Body of pancreas (tissue), 4 donors: ENCODE results near the gene MGP. TPM values are rescaled to one million over a fixed set of nuclear protein-coding genes. Genes with fewer than 3 reads are reported as not detected.

ENCODE experiments used
- ATAC-seq: fragments of 150-250 bp; one replicate; pipeline ENCODE4 v1.9.1; 2016
- DNase-seq, 4 donors: peaks; one replicate each; pipeline ENCODE4 v3.0.0-alpha.2; 2019
- H3K27ac ChIP-seq, 4 donors: fragments of 200-600 bp; sonication (generic); 1 replicate in 3 of 4; 2 replicates in 1 of 4; pipeline versions ENCODE4 v1.5.1 to v1.6.1; 2016 to 2019; ENCODE audit warnings: mild to moderate bottlenecking in 1 of 4, mixed read lengths in 1 of 4, moderate library complexity in 1 of 4
- H3K27me3 ChIP-seq, 2 donors: fragments of 200-600 bp; sonication (generic); one replicate each; pipeline ENCODE4 v1.6.0; 2016; ENCODE audit warnings: mild to moderate bottlenecking in 1 of 2
- H3K36me3 ChIP-seq, 2 donors: fragments of 200-600 bp; sonication (generic); replicated peaks in 1 of 2; 2 replicates each; pipeline ENCODE4 v1.5.1; 2016; ENCODE audit warnings: low read depth in 2 of 2; ENCODE audit not compliant: insufficient read depth in 1 of 2
- H3K4me1 ChIP-seq: fragments of 200-600 bp; sonication (generic); one replicate; pipeline ENCODE4 v1.6.0; 2016
- H3K4me3 ChIP-seq, 2 donors: fragments of 200-600 bp; sonication (generic); 1 replicate in 1 of 2; 2 replicates in 1 of 2; pipeline ENCODE4 v1.5.1; 2016 to 2019
- H3K9me3 ChIP-seq, 3 donors: fragments of 200-600 bp; sonication (generic); 1 replicate in 2 of 3; 2 replicates in 1 of 3; pipeline ENCODE4 v1.5.1; 2016
- CTCF ChIP-seq, 7 experiments: fragments of 450-650 bp in 4 of 7; fragments of 200-600 bp in 3 of 7; sonication (generic) in 3 of 7; IDR thresholded peaks; one replicate each; pipeline ENCODE4 v1.5.1; 2016 to 2019; ENCODE audit warnings: antibody characterized with exemption in 7 of 7
- POLR2A ChIP-seq, 3 donors: fragments of 450-650 bp; IDR thresholded peaks; one replicate each; pipeline ENCODE4 v1.6.1; 2016; ENCODE audit warnings: antibody characterized with exemption in 3 of 3, mild to moderate bottlenecking in 2 of 3
- WGBS, 2 donors: methylation state at CpG; one replicate each; pipeline ENCODE4 v1.1.5; 2017; 5-methylcytosine and 5-hydroxymethylcytosine counted together
- intact Hi-C: fragments of 100-400 bp; cut with DNase I; formaldehyde crosslinking; loops from one replicate; pipeline ENCODE4 v1.15.1; 2023
- total RNA-seq, 2 donors: library from RNA; depleted of rRNA; stranded (reverse); fragments of >200 nt; gene quantifications; one replicate each; pipeline ENCODE4 v1.1.0, GENCODE V29; 2016

Gene MGP
- total RNA-seq, 2 donors from 2014 or later = 162 to 228 TPM

- 63 to 64% methylated on average over 6 of the region's 6 CpGs for WGBS, 2 donors
Measured at GRCh38 chr12:14854586-14855183, 31.0 kb downstream of the MGP start.

GRCh38 chr12:14853961-14854360 lies 31.7 kb downstream of the MGP start:
- H3K9me3 ChIP-seq = no peaks in the 10 kb centered on the region
- no peaks in the 10 kb centered on the region for H3K27me3 ChIP-seq
- TF ChIP-seq CTCF (IDR thresholded peaks at IDR 0.05) = no peak
- no peak for TF ChIP-seq POLR2A (IDR thresholded peaks at IDR 0.05)
- H3K27ac ChIP-seq = no peak overlapping the region
- H3K4me3 ChIP-seq = no peak overlapping the region
- H3K4me1 ChIP-seq = no peaks in the 10 kb centered on the region
- WGBS, 2 donors = 57 to 71% methylated on average over 3 of the region's 3 CpGs
- DNase-seq = no peak
- no peak for ATAC-seq
- H3K36me3 ChIP-seq = no peaks in the 10 kb centered on the region
- intact Hi-C loops = no loop called here

More at GRCh38 chr12:14854586-14855183, 31.0 kb downstream of the MGP start:
- Histone ChIP-seq H3K9me3 (no peaks in the 10 kb centered on the region), H3K27me3 (no peaks in the 10 kb centered on the region), H3K4me1 (no peaks in the 10 kb centered on the region), H3K36me3 (no peaks in the 10 kb centered on the region), H3K27ac (no peak overlapping the region), H3K4me3 (no peak overlapping the region)
- intact Hi-C loops = no loop called here
- TF ChIP-seq POLR2A (IDR thresholded peaks at IDR 0.05) (no peak), CTCF (IDR thresholded peaks at IDR 0.05) (no peak)
- no peak for ATAC-seq
- no peak for DNase-seq

GRCh38 chr12:14852880-14853279 lies 32.8 kb downstream of the MGP start:
- DNase-seq (no peak), ATAC-seq (no peak)
- Histone ChIP-seq H3K36me3 (no peaks in the 10 kb centered on the region), H3K4me3 (no peak overlapping the region), H3K27me3 (no peaks in the 10 kb centered on the region), H3K4me1 (no peaks in the 10 kb centered on the region), H3K27ac (no peak overlapping the region), H3K9me3 (no peaks in the 10 kb centered on the region)
- no peak for TF ChIP-seq POLR2A (IDR thresholded peaks at IDR 0.05)
- TF ChIP-seq CTCF (IDR thresholded peaks at IDR 0.05) = no peak
- intact Hi-C loops = no loop called here

GRCh38 chr12:14850929-14851663 lies 34.6 kb downstream of the MGP start:
- no peak for DNase-seq
- no peak overlapping the region for H3K4me3 ChIP-seq
- H3K27ac ChIP-seq = no peak overlapping the region

More at GRCh38 chr12:14850929-14851663, 34.6 kb downstream of the MGP start:
- TF ChIP-seq CTCF (IDR thresholded peaks at IDR 0.05) = no peak
- Histone ChIP-seq H3K36me3 (no peaks in the 10 kb centered on the region), H3K9me3 (no peaks in the 10 kb centered on the region), H3K27me3 (no peaks in the 10 kb centered on the region), H3K4me1 (peaks cover 17% of the 10 kb centered on the region)
- intact Hi-C loops = no loop called here
- WGBS, 2 donors = 0 to 14% methylated on average over 1 of the region's 1 CpG
- ATAC-seq = no peak
